ENCODE results near the gene CYP2C9. TPM values are rescaled to one million over a fixed set of nuclear protein-coding genes. Genes with fewer than 3 reads are reported as not detected.

Gene CYP2C9
- not detected in 2 replicates for total RNA-seq

GRCh38 chr10:94938383-94938782, at the start of gene CYP2C9:
Gene CYP2C9, plus strand, starts transcription at chr10:94938658. Its CDS starts 25 bp downstream, at chr10:94938683.

Other genes with a start within 250 kb of the CYP2C9 start
- not detected in 2 replicates for gene CYP2C19, start 176.0 kb upstream of the CYP2C9 start, total RNA-seq
- not detected in 2 replicates for gene CYP2C8, start 130.8 kb downstream of the CYP2C9 start, total RNA-seq

Measured in bronchus fibroblast of lung (primary cell).